Spleen (tissue), 7 donors: ENCODE results near the gene FKBP4.

Source experiments
- CTCF ChIP-seq, 11 experiments: fragments of 200-600 bp in 7 of 11; fragments of 450-650 bp in 4 of 11; sonication (generic) in 4 of 11; IDR thresholded peaks in 8 of 11; conservative IDR thresholded peaks in 3 of 11; 1 replicate in 7 of 11; 2 replicates in 4 of 11; pipeline versions ENCODE4 v1.4.0 to v1.8.0; 2016 to 2021; ENCODE audit warnings: antibody characterized with exemption in 11 of 11, inconsistent platforms in 4 of 11, mild to moderate bottlenecking in 1 of 11
- POLR2AphosphoS5 ChIP-seq, 3 donors: sonication (generic); formaldehyde crosslinking; IDR thresholded peaks; one replicate each; pipeline ENCODE4 v1.5.1; 2017; ENCODE audit warnings: antibody characterized with exemption in 3 of 3
- donor health status: DM: no; HTN: no; CAD: no; lungs with moderate emphysema.
- donor health status: DM: no; HTN: no; CAD: no.
- donor health status: DM: no; HTN: no; CAD: no.

- TF ChIP-seq CTCF (IDR thresholded peaks at IDR 0.05 in 8 of 11, conservative IDR thresholded peaks at IDR 0.05 in 3 of 11) (no peak), POLR2AphosphoS5 (IDR thresholded peaks at IDR 0.05) (no peak)
Measured at GRCh38 chr12:2745655-2746054, 49.1 kb upstream of the FKBP4 start.
